Nephron progenitor cell (in vitro differentiated cells): ENCODE measurements around the gene PRUNE2.

Experiments used
- DNase-seq: peaks from one replicate; pipeline ENCODE4 v3.0.0; 2021
- H3K27ac Mint-ChIP-seq: 2 replicates; pipeline ENCODE4 v1.8.0; 2021; ENCODE audit warnings: mild to moderate bottlenecking, moderate library complexity, mixed read lengths
- H3K27me3 Mint-ChIP-seq: 2 replicates; pipeline ENCODE4 v1.8.0; 2021; ENCODE audit warnings: mild to moderate bottlenecking, low read depth, mixed read lengths; ENCODE audit not compliant: poor library complexity
- H3K36me3 Mint-ChIP-seq: 2 replicates; pipeline ENCODE4 v1.8.0; 2021; ENCODE audit warnings: low read depth, mixed read lengths
- H3K4me1 Mint-ChIP-seq: 2 replicates; pipeline ENCODE4 v1.8.0; 2021; ENCODE audit warnings: mixed read lengths
- H3K4me3 Mint-ChIP-seq: 2 replicates; pipeline ENCODE4 v1.8.0; 2021; ENCODE audit warnings: mild to moderate bottlenecking, moderate library complexity, mixed read lengths
- H3K9me3 Mint-ChIP-seq: 2 replicates; pipeline ENCODE4 v1.8.0; 2021; ENCODE audit warnings: mild to moderate bottlenecking, moderate library complexity, mixed read lengths
- CTCF ChIP-seq: fragments of 200-600 bp; sonication (generic); IDR thresholded peaks from 2 replicates; pipeline ENCODE4 v1.5.0; 2021; ENCODE audit warnings: antibody characterized with exemption

PRUNE2 gene

GRCh38 chr9:76573408-76573807, 332.5 kb downstream of the PRUNE2 start:
- H3K27me3 Mint-ChIP-seq = no peaks in the 10 kb centered on the region

GRCh38 chr9:76572151-76572550, 333.8 kb downstream of the PRUNE2 start:
- no peak for DNase-seq

More at GRCh38 chr9:76573408-76573807, 332.5 kb downstream of the PRUNE2 start:
- Mint-ChIP-seq H3K4me1 (peaks cover 15% of the 10 kb centered on the region), H3K36me3 (no peaks in the 10 kb centered on the region), H3K4me3 (no peak overlapping the region), H3K9me3 (peaks cover 28% of the 10 kb centered on the region), H3K27ac (no peak overlapping the region)
- DNase-seq = no peak
- TF ChIP-seq CTCF = no peak

GRCh38 chr9:76571743-76572146, 334.2 kb downstream of the PRUNE2 start:
- Mint-ChIP-seq H3K27ac (no peak overlapping the region), H3K36me3 (no peaks in the 10 kb centered on the region), H3K4me3 (no peak overlapping the region), H3K9me3 (peaks cover 32% of the 10 kb centered on the region), H3K27me3 (no peaks in the 10 kb centered on the region), H3K4me1 (peaks cover 6% of the 10 kb centered on the region)
- no peak for TF ChIP-seq CTCF
- no peak for DNase-seq

More at GRCh38 chr9:76572151-76572550, 333.8 kb downstream of the PRUNE2 start:
- Mint-ChIP-seq H3K36me3 (no peaks in the 10 kb centered on the region), H3K9me3 (peaks cover 32% of the 10 kb centered on the region), H3K27me3 (no peaks in the 10 kb centered on the region), H3K4me3 (no peak overlapping the region), H3K27ac (no peak overlapping the region), H3K4me1 (peaks cover 6% of the 10 kb centered on the region)
- TF ChIP-seq CTCF = no peak

GRCh38 chr9:76571288-76571687, 334.6 kb downstream of the PRUNE2 start:
- Mint-ChIP-seq H3K27ac (no peak overlapping the region), H3K4me1 (peaks cover 3% of the 10 kb centered on the region), H3K36me3 (no peaks in the 10 kb centered on the region), H3K27me3 (no peaks in the 10 kb centered on the region), H3K4me3 (no peak overlapping the region), H3K9me3 (peaks cover 29% of the 10 kb centered on the region)
- no peak for TF ChIP-seq CTCF
- no peak for DNase-seq

- DNase-seq = no peak
- Mint-ChIP-seq H3K9me3 (peaks cover 27% of the 10 kb centered on the region), H3K27me3 (no peaks in the 10 kb centered on the region), H3K4me1 (no peaks in the 10 kb centered on the region), H3K4me3 (no peak overlapping the region), H3K36me3 (no peaks in the 10 kb centered on the region), H3K27ac (no peak overlapping the region)
- no peak for TF ChIP-seq CTCF
These were observed 335.1 kb downstream of the PRUNE2 start for GRCh38 chr9:76570826-76571225.

- Mint-ChIP-seq H3K27ac (no peak overlapping the region), H3K4me1 (no peaks in the 10 kb centered on the region), H3K9me3 (peaks cover 27% of the 10 kb centered on the region), H3K27me3 (no peaks in the 10 kb centered on the region), H3K4me3 (no peak overlapping the region), H3K36me3 (no peaks in the 10 kb centered on the region)
- no peak for DNase-seq
- TF ChIP-seq CTCF = no peak
These were observed 338.8 kb downstream of the PRUNE2 start for GRCh38 chr9:76567086-76567485.
